ENCODE results near the gene RALGPS2. TPM values are rescaled to one million over a fixed set of nuclear protein-coding genes. Genes with fewer than 3 reads are reported as not detected.

RALGPS2 gene
- total and polyA plus RNA-seq, 10 donors, result 25.6 to 118 (median 77.2) TPM

- no peak for TF ChIP-seq POLR2A (IDR thresholded peaks at IDR 0.05)
- TF ChIP-seq POLR2AphosphoS5 (IDR thresholded peaks at IDR 0.05), result no peak
- no peak for TF ChIP-seq CTCF (IDR thresholded peaks at IDR 0.05 in 8 of 11, conservative IDR thresholded peaks at IDR 0.05 in 3 of 11)
- DNase-seq, result no peak
- WGBS, 5 donors, result 86 to 94% (median 90%) methylated on average over 4 of the region's 4 CpGs
- H3K9me3 ChIP-seq, result no peaks in the 10 kb centered on the region
- no peaks in the 10 kb centered on the region for H3K27me3 ChIP-seq (replicated peaks in 1 of 7)
- H3K36me3 ChIP-seq, result no peaks in the 10 kb centered on the region
- intact Hi-C loops (cut with DNase I; ENCODE audit: low total_unique reads), result no loop called here
- H3K4me1 ChIP-seq, result no peaks in the 10 kb centered on the region
- no peak overlapping the region for H3K4me3 ChIP-seq
- H3K27ac ChIP-seq, result no peak overlapping the region
These were observed 226.6 kb downstream of the RALGPS2 start for GRCh38 chr1:178951600-178951999.

- no peak for DNase-seq
- Histone ChIP-seq H3K27ac (no peak overlapping the region), H3K27me3 (replicated peaks in 1 of 7) (no peaks in the 10 kb centered on the region), H3K9me3 (no peaks in the 10 kb centered on the region), H3K4me3 (no peak overlapping the region), H3K4me1 (no peaks in the 10 kb centered on the region), H3K36me3 (no peaks in the 10 kb centered on the region)
- intact Hi-C loops (cut with DNase I; ENCODE audit: low total_unique reads), result no loop called here
- TF ChIP-seq POLR2A (IDR thresholded peaks at IDR 0.05) (no peak), CTCF (IDR thresholded peaks at IDR 0.05 in 8 of 11, conservative IDR thresholded peaks at IDR 0.05 in 3 of 11) (no peak), POLR2AphosphoS5 (IDR thresholded peaks at IDR 0.05) (no peak)
- WGBS, 5 donors, result 61 to 84% (median 77%) methylated on average over 5 of the region's 5 CpGs
These were observed 228.0 kb downstream of the RALGPS2 start for GRCh38 chr1:178953034-178953433.

- H3K27me3 ChIP-seq (replicated peaks in 1 of 7), result no peaks in the 10 kb centered on the region
- TF ChIP-seq POLR2A (IDR thresholded peaks at IDR 0.05) (no peak), POLR2AphosphoS5 (IDR thresholded peaks at IDR 0.05) (no peak)
- no peaks in the 10 kb centered on the region for H3K9me3 ChIP-seq
- intact Hi-C loops (cut with DNase I; ENCODE audit: low total_unique reads), result no loop called here
- no peak overlapping the region for H3K27ac ChIP-seq
- H3K4me1 ChIP-seq, result no peaks in the 10 kb centered on the region
- no peaks in the 10 kb centered on the region for H3K36me3 ChIP-seq
- no peak overlapping the region for H3K4me3 ChIP-seq
- no peak for DNase-seq
- WGBS, 5 donors, result 82 to 87% (median 83%) methylated on average over 19 to 23 of the region's 23 CpGs
These were observed 228.7 kb downstream of the RALGPS2 start for GRCh38 chr1:178953538-178954324.

- no peak for TF ChIP-seq POLR2A (IDR thresholded peaks at IDR 0.05)
- TF ChIP-seq CTCF (IDR thresholded peaks at IDR 0.05 in 8 of 11, conservative IDR thresholded peaks at IDR 0.05 in 3 of 11), result no peak
- TF ChIP-seq POLR2AphosphoS5 (IDR thresholded peaks at IDR 0.05), result no peak
- intact Hi-C loops (cut with DNase I; ENCODE audit: low total_unique reads), result no loop called here
- H3K4me1 ChIP-seq, result no peaks in the 10 kb centered on the region
- no peaks in the 10 kb centered on the region for H3K36me3 ChIP-seq
- H3K9me3 ChIP-seq, result no peaks in the 10 kb centered on the region
- no peak overlapping the region for H3K27ac ChIP-seq
- 81 to 85% (median 85%) methylated on average over 11 of the region's 11 CpGs for WGBS, 5 donors
- no peaks in the 10 kb centered on the region for H3K27me3 ChIP-seq (replicated peaks in 1 of 7)
- H3K4me3 ChIP-seq, result no peak overlapping the region
- DNase-seq, result no peak
These were observed 229.3 kb downstream of the RALGPS2 start for GRCh38 chr1:178954325-178954690.

All from spleen (tissue), 11 donors.